Activated CD8-positive, alpha-beta memory T cell treated with anti-CD3 and anti-CD28 coated beads, Interleukin-2, amount 10 ng/mL, durations not matched to agents 7 days and 5 days (primary cell): ENCODE results near the gene C11orf86. TPM values are rescaled to one million over a fixed set of nuclear protein-coding genes. Genes with fewer than 3 reads are reported as not detected.
"Not testable (repeated sequence)": the region's sequence is repeated elsewhere in the genome, so short reads cannot be mapped to it uniquely, and the experiment has no call there.

Experiments used
- ATAC-seq: fragments of 150-1000 bp; cut with Tn5 transposase; one replicate; pipeline ENCODE4 v1.10.0; 2021; ENCODE audit warnings: moderate library complexity
- CTCF ChIA-PET: fragments of 350-600 bp; sonication (Branson Sonifier 250); formaldehyde crosslinking; loops from one replicate; lab custom pipeline; 2021; ENCODE audit warnings: antibody characterized with exemption; lab: Charles Lee
- DNase-seq: peaks from one replicate; pipeline ENCODE4 v3.0.0-alpha.2; 2020
- H3K27ac Mint-ChIP-seq: one replicate; pipeline ENCODE4 v1.8.0; 2021; ENCODE audit warnings: mild to moderate bottlenecking, mixed read lengths
- H3K27me3 Mint-ChIP-seq: one replicate; pipeline ENCODE4 v1.8.0; 2021; ENCODE audit warnings: mixed read lengths
- H3K36me3 Mint-ChIP-seq: one replicate; pipeline ENCODE4 v1.8.0; 2021; ENCODE audit warnings: mild to moderate bottlenecking, mixed read lengths
- H3K4me1 Mint-ChIP-seq: one replicate; pipeline ENCODE4 v1.8.0; 2021; ENCODE audit warnings: mixed read lengths
- H3K4me3 Mint-ChIP-seq: one replicate; pipeline ENCODE4 v1.8.0; 2021; ENCODE audit warnings: mild to moderate bottlenecking, moderate library complexity, mixed read lengths
- H3K9me3 Mint-ChIP-seq: one replicate; pipeline ENCODE4 v1.8.0; 2022; ENCODE audit warnings: low read depth, mixed read lengths
- total RNA-seq, 2 experiments: library from RNA; stranded (reverse); gene quantifications; one replicate each; pipeline ENCODE4 v1.2.3, GENCODE V29; 2021

C11orf86 gene
- total RNA-seq, 2 experiments from 2014 or later = not detected

DNA sequence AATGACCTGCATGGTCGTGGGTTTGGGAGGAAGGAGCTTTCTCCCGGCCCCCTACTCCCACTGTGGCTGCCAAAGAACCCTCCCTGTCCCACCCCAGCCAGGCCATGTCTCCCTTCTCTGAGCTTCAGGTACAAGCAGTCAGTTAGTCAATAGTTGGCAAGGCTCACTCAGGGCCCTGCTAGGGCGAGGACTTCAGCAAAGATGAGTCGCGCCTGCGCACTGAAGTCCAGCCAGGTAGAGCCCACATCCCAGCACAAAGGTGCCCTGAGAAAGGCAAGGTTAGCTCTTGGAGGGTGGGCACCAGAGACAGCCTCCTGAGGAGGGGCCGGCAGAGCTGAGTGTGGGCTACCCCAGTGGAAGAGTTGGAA lies 11.1 kb downstream of the C11orf86 start:
- CTCF ChIA-PET = interaction anchor here (0.9 kb wide), 2 partner anchors 10 to 12 kb away, joined by 3 read pairs; no protein-coding TSS in a partner anchor
- H3K9me3 Mint-ChIP-seq = no peaks in the 10 kb centered on the region

DNA sequence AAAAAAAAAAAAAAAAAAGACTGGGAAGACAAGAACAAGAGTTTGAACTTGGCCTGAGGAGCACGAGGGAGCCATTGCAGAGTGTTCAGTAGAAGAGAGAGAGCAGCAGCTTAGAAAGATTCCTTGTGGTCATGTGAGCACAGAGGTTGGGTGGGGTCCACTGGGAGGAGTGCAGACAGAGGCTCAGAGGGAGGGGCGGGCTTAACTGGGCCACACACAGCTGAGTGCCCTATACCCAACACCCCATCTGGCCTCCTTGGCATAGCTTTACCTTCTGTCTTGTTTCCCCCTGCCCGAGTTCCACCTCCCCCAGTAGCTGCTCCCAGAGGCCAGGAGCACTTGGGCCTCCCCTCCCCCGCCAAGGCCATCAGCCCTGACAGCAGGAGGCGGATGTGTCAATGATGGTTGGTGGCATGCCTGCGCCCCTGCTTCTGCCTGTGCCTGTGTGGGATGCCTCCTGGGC lies 12.1 kb downstream of the C11orf86 start:
- Mint-ChIP-seq H3K4me3 (no peak overlapping the region), H3K4me1 (peaks cover 5% of the 10 kb centered on the region), H3K27ac (no peak overlapping the region), H3K36me3 (no peaks in the 10 kb centered on the region), H3K9me3 (no peaks in the 10 kb centered on the region), H3K27me3 (peaks cover 9% of the 10 kb centered on the region)
- CTCF ChIA-PET = no interaction called here
- ATAC-seq (no peak), DNase-seq (no peak)

More for the DNA sequence above, 11.1 kb downstream of the C11orf86 start:
- H3K27me3 Mint-ChIP-seq = peaks cover 6% of the 10 kb centered on the region
- H3K27ac Mint-ChIP-seq = no peak overlapping the region
- ATAC-seq = no peak
- H3K4me3 Mint-ChIP-seq = no peak overlapping the region
- no peak for DNase-seq
- H3K4me1 Mint-ChIP-seq = peaks cover 8% of the 10 kb centered on the region
- no peaks in the 10 kb centered on the region for H3K36me3 Mint-ChIP-seq

DNA sequence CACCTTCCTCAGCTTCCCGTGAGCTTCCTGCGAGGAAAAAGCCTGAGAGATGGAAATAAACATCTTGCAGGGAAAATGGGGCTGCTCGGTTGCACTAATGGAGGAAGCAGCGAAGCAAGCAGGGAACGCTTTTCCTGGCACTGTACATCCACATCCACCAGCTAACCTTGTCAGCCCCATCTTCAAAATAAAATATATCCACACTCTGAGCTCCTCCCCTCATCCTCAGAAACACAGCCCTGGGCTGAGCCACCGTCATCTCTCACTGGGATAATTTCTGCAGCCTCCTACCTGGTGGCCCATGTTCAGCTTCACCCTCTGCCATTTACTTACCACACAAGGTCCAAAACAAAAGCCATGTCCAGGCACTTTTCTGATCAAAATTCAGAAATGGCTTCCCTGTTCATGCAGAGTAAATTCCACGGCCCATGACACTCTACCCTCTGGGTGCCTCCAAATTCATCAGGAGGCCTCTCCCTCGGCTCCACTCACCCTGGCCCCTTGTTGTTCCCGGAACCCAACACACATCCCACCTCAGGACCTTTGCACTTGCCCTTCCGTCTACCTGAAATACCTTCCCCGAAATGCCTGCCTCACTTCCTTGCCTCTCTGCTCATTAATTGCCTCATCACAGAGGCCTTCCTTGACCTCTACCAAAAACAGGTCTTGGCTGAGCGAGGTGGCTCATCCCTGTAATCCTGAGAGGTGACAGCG lies 13.0 kb downstream of the C11orf86 start:
- no peaks in the 10 kb centered on the region for H3K9me3 Mint-ChIP-seq
- no peak overlapping the region for H3K27ac Mint-ChIP-seq
- H3K4me1 Mint-ChIP-seq = peaks cover 3% of the 10 kb centered on the region
- no peak for ATAC-seq
- DNase-seq = no peak
- H3K27me3 Mint-ChIP-seq = peaks cover 6% of the 10 kb centered on the region
- CTCF ChIA-PET = no interaction called here
- H3K4me3 Mint-ChIP-seq = no peak overlapping the region
- no peaks in the 10 kb centered on the region for H3K36me3 Mint-ChIP-seq

DNA sequence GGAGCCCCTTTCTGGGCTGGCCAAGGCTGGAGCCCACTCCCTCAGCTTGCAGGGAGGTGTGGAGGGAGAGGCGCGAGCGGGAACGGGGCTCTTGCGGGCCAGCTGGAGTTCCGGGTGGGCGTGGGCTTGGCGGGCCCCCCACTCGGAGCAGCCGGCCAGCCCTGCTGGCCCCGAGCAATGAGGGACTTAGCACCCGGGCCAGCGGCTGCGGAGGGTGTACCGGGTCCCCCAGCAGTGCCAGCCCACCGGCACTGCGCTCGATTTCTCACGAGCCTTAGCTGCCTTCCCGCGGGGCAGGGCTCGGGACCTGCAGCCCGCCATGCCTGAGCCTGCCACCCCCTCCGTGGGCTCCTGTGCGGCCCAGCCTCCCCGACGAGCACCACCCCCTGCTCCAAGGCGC lies 13.6 kb downstream of the C11orf86 start:
- H3K27ac Mint-ChIP-seq, H3K9me3 Mint-ChIP-seq: not testable (repeated sequence)

DNA sequence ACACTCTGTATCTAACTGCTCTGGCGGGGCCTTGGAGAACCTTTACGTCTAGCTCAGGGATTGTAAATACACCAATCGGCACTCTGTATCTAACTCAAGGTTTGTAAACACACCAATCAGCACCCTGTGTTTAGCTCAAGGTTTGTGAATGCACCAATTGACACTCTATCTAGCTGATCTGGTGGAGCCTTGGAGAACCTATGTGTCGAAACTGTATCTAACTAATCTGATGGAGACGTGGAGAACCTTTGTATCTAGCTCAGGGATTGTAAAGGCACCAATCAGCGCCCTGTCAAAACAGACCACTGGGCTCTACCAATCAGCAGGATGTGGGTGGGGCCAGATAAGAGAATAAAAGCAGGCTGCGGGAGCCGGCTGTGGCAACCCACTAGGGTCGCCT lies 14.3 kb downstream of the C11orf86 start:
- H3K36me3 Mint-ChIP-seq, H3K27me3 Mint-ChIP-seq, H3K4me1 Mint-ChIP-seq, H3K9me3 Mint-ChIP-seq, DNase-seq, H3K27ac Mint-ChIP-seq, ATAC-seq, H3K4me3 Mint-ChIP-seq: not testable (repeated sequence)
- CTCF ChIA-PET = interaction anchor here (1.1 kb wide), 1 partner anchor 51 kb away, joined by 3 read pairs; no protein-coding TSS in a partner anchor

More for the DNA sequence above, 13.6 kb downstream of the C11orf86 start:
- CTCF ChIA-PET = interaction anchor here (1.1 kb wide), 1 partner anchor 51 kb away, joined by 3 read pairs; no protein-coding TSS in a partner anchor
- H3K4me1 Mint-ChIP-seq, H3K27me3 Mint-ChIP-seq, H3K4me3 Mint-ChIP-seq, DNase-seq, H3K36me3 Mint-ChIP-seq, ATAC-seq: not testable (repeated sequence)

DNA sequence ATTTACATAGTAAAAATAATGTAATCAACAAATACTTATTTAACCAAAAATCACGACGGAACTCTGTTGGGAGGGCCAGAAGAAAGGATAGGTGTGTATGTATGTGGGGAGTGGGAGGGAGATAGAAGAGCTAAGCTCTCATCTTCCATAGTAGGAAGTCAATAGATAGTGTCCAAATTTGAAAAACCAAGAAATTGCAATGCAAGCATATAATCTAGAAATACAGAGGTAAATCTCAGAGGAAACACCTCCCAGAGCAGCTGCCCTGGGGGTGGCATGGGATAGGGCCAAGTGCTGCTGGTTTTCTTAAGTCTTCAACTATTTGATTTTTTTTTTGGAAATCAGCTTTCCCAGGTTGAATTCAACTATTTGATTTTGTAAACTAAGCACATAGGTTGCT lies 16.9 kb downstream of the C11orf86 start:
- CTCF ChIA-PET = no interaction called here
- Mint-ChIP-seq H3K9me3 (no peaks in the 10 kb centered on the region), H3K4me3 (no peak overlapping the region), H3K27me3 (peaks cover 13% of the 10 kb centered on the region), H3K36me3 (no peaks in the 10 kb centered on the region), H3K27ac (no peak overlapping the region), H3K4me1 (peaks cover 3% of the 10 kb centered on the region)
- DNase-seq (no peak), ATAC-seq (no peak)

DNA sequence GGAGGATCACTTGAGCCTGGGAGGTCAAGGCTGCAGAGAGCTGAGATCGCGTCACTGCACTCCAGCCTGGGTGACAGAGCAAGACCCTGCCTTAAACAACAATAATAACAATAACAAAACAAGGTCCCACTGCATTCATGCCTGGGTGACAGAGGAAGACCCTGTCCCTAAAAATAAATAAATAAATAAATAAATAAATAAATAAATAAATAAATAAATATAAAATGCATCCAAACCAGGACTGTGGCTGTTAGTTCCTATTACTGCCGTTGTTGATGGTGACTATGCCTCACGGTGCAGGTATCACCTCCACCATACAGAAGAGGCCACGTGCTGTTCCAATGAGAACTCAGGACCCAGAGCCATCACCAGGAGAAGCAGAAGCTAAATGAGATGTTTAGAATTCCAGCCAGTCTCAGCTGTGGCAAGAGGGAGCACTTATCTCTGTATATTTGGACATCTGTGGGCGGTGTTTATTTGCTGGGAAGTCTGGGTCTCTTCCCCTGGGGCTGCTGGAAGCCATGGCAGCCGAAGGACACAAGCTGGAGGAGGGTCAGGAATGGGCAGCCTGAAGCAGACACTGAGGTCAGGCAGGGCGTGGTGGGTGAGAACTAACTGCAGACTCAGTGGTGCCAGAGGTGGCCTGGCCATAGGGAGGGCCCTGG lies 21.6 kb downstream of the C11orf86 start:
- ATAC-seq (no peak), DNase-seq (no peak)
- H3K4me1 Mint-ChIP-seq = no peaks in the 10 kb centered on the region
- H3K27me3 Mint-ChIP-seq = peaks cover 16% of the 10 kb centered on the region
- no peaks in the 10 kb centered on the region for H3K9me3 Mint-ChIP-seq
- CTCF ChIA-PET = no interaction called here
- H3K4me3 Mint-ChIP-seq = no peak overlapping the region
- no peak overlapping the region for H3K27ac Mint-ChIP-seq
- no peaks in the 10 kb centered on the region for H3K36me3 Mint-ChIP-seq

DNA sequence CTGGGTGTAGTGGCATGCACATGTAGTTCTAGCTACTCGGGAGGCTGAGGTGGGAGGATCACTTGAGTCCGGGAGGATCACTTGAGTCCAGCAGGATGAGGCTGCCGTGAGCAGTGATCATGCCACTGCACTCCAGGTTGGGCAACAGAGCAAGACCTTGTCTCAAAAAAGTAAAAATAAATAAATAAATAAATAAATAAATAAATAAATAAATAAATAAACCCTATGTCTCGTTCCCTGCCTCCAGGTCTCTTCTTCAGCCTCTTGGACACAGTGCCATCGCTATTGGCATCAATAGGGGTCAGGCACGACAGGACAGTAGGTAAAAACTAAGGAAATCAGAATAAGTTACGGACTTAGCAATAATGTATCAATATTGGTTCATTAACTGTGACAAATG lies 24.5 kb downstream of the C11orf86 start:
- CTCF ChIA-PET = no interaction called here
- Mint-ChIP-seq H3K27ac (no peak overlapping the region), H3K9me3 (no peaks in the 10 kb centered on the region), H3K4me3 (no peak overlapping the region), H3K27me3 (peaks cover 7% of the 10 kb centered on the region), H3K36me3 (no peaks in the 10 kb centered on the region), H3K4me1 (no peaks in the 10 kb centered on the region)
- DNase-seq (no peak), ATAC-seq (no peak)

DNA sequence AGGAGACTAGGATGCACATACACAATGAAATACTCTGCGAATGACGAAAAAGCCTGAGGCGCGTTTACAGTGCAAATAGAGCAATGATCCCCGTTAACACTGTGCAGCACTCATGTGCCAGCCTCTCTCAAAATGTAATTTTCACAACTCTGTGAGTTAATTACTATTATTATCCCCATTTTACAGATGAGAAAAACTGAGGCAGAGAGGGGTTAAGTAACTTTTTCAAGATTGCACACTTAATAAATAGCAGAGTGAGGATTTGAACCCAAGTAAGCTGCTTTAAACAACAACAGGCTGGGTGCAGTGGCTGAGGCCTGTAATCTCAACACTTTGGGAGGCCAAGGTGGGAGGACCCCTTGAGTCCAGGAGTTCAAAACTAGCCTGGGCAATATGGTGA lies 26.2 kb downstream of the C11orf86 start:
- peaks cover 1% of the 10 kb centered on the region for H3K9me3 Mint-ChIP-seq
- no peaks in the 10 kb centered on the region for H3K4me1 Mint-ChIP-seq
- no peak overlapping the region for H3K27ac Mint-ChIP-seq
- ATAC-seq (no peak), DNase-seq (no peak)
- H3K27me3 Mint-ChIP-seq = peaks cover 7% of the 10 kb centered on the region
- no peak overlapping the region for H3K4me3 Mint-ChIP-seq
- no peaks in the 10 kb centered on the region for H3K36me3 Mint-ChIP-seq
- CTCF ChIA-PET = no interaction called here

DNA sequence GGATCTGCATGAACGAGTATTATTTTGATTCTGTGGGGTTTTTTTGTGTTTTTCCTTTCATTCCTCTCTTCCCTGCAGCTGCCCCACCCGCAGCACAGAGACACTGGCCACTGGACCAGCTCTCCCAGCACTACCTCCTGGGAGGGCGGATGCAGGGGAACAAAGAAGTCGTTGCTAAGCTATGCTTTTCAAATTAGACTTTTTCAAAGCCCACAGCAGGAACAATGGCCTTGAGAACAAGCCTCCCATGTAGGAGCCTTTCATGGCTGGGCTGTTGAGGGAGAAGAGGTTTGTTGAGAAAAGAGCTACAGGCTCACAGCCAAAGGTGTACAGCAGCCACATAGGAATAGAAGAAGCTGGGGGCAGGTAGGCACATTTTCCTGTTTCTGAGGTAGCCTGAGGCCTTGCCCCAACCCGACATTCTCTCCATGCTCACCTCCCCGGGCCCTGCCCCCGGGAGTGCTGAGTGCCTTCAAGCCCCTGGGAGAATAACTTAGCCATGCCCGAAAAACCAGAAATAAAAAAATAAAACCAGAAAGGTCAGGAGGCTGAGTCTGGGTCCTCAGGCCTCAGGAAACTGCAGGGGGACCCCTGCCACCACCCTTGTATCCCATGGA lies 27.3 kb downstream of the C11orf86 start:
- ATAC-seq = no peak
- Mint-ChIP-seq H3K4me3 (no peak overlapping the region), H3K4me1 (no peaks in the 10 kb centered on the region), H3K27me3 (peaks cover under 1% of the 10 kb centered on the region), H3K27ac (no peak overlapping the region), H3K9me3 (peaks cover 2% of the 10 kb centered on the region), H3K36me3 (no peaks in the 10 kb centered on the region)
- DNase-seq = no peak
- CTCF ChIA-PET = no interaction called here

DNA sequence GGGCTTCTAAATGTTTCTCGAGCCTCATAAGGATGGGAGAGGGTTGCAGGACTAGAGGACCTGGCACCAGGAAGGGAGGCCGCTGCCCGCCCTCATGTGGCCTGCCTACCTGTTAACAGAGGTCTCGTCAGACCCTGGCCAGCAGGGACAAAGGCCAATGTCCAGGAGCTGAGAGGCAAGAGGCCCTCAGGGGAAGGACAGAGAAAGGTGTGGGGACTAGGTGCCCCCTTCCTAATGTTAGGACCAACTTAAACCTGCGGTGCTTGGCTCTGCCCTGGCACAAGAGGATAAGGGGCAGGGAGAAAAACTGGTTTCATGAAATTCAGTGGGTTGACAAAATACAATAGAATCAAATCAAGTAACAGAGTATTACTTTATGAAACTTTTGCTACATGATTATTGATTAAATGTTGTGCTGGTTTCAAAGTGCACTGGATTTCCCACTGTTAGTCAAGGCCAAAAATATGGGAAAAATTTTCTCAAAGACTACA lies 27.9 kb downstream of the C11orf86 start:
- Mint-ChIP-seq H3K27ac (no peak overlapping the region), H3K4me3 (no peak overlapping the region), H3K27me3 (no peaks in the 10 kb centered on the region), H3K4me1 (no peaks in the 10 kb centered on the region), H3K36me3 (no peaks in the 10 kb centered on the region), H3K9me3 (peaks cover 2% of the 10 kb centered on the region)
- CTCF ChIA-PET = no interaction called here
- DNase-seq (no peak), ATAC-seq (no peak)

DNA sequence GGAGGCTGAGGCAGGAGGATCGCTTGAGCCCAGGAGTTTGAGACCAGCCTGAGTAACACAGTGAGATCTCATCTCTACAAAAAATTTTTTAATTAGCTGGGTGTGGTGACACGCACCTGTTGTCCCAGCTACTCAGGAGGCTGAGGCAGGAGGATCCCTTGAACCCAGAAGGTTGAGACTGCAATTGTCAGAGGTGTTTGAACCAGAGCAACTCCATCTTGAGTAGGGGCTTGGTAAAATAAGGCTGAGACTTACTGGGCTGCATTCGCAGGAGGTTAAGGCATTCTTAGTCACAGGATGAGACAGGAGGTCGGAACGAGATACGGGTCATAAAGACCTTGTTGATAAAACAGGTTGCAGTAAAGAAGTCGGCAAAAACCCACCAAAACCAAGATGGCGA lies 30.1 kb downstream of the C11orf86 start:
- H3K9me3 Mint-ChIP-seq, H3K36me3 Mint-ChIP-seq, DNase-seq, ATAC-seq, H3K4me3 Mint-ChIP-seq, H3K4me1 Mint-ChIP-seq, H3K27ac Mint-ChIP-seq, H3K27me3 Mint-ChIP-seq: not testable (repeated sequence)
- CTCF ChIA-PET = interaction anchor here (1.5 kb wide), 1 partner anchor 7 kb away, joined by 3 read pairs; no protein-coding TSS in a partner anchor

DNA sequence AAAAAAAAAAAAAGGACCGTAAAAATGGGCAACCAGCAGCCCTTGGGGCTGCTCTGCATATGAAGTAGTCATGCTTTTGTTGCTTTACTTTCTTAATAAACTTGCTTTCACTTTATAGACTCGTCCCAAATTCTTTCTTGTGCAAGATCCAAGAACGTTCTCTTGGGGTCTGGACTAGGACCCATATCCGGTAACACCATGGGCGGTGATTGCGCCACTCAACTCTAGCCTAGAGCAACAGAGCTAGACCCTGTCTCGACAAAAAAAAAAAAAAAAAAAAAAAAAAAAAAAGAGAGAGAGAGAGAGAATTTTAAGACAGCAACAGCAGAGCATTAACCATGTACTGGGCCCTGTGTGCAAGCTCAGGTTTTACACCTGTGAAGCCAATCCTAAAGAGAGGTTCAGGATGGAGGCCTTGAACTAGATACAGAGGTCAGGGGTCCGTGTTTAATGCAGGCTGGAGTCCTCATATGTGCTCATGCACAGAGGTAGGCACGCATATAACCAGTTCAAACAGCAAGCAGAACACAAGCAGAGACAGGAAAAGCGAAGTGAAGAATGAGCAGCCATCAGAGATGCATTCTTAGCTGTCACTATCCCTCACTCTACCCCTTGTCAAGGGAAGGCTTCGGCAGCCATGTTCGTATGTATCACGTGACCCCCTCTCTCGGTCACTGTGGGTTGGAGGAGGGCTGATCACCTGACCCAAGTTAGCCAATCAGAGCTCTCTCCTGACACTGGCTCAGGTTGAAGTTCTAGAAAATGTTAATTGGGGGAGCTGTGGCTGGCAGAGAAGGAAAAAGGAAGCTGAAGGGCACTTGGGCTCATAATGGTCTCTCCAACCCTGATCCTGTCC lies 31.2 kb downstream of the C11orf86 start:
- H3K36me3 Mint-ChIP-seq = no peaks in the 10 kb centered on the region
- no peaks in the 10 kb centered on the region for H3K4me1 Mint-ChIP-seq
- CTCF ChIA-PET = no interaction called here
- H3K27ac Mint-ChIP-seq = no peak overlapping the region
- H3K4me3 Mint-ChIP-seq = no peak overlapping the region
- no peak for ATAC-seq
- H3K27me3 Mint-ChIP-seq = no peaks in the 10 kb centered on the region
- no peak for DNase-seq
- peaks cover 2% of the 10 kb centered on the region for H3K9me3 Mint-ChIP-seq
